Measurements from ENCODE around the gene VAV3. TPM values are rescaled to one million over a fixed set of nuclear protein-coding genes. Genes with fewer than 3 reads are reported as not detected.

Gene VAV3
- total and polyA plus RNA-seq, 9 of the 15 experiments (the other 6 are each of a cell fraction or from before 2014, with no cell fraction given) = not detected

GRCh38 chr1:107795994-107796393, 169.0 kb downstream of the VAV3 start (continued):
- TF ChIP-seq HES1 (IDR thresholded peaks at IDR 0.05; ENCODE audit: low read depth) = no peak
- no peak for TF ChIP-seq HDAC8 (tag; IDR thresholded peaks at IDR 0.05)
- no peak for TF ChIP-seq DDX20 (tag; IDR thresholded peaks at IDR 0.05; ENCODE audit: low read depth)
- no peak for TF ChIP-seq THAP12 (CRISPR knock-in tag; IDR thresholded peaks at IDR 0.05)
- no peak for TF ChIP-seq NFIX (CRISPR knock-in tag; IDR thresholded peaks at IDR 0.05; ENCODE audit: low read depth)
- no peak for TF ChIP-seq ZNF589 (CRISPR knock-in tag; IDR thresholded peaks at IDR 0.05; ENCODE audit: low read depth)

- in situ Hi-C loops (cut with MboI) = loop anchor here (25.0 kb wide), 1 partner anchor 842 kb away; no protein-coding TSS in a partner anchor
- no peak for DNase-seq (ENCODE audit: extremely low read depth in 1 of 4, low spot score in 3 of 4)
- no peaks in the 10 kb centered on the region for H3K27me3 ChIP-seq (ENCODE audit: control insufficient read depth in 2 of 2, insufficient read depth in 2 of 2, low read length in 2 of 2)
- no peaks in the 10 kb centered on the region for H3K79me2 ChIP-seq (ENCODE audit: control insufficient read depth, insufficient read depth, low read length)
- CTCF ChIA-PET (ENCODE audit: low intra/inter-chr PET ratio) = no interaction called here
- FAIRE-seq = no peak
- no peaks in the 10 kb centered on the region for H3K9me3 ChIP-seq (replicated peaks; ENCODE audit: control insufficient read depth, insufficient read depth, low read depth, low read length)
- ATAC-seq = no peak
- no TSS peak for BruUV-seq (replicated peaks)
- WGBS (ENCODE audit: insufficient coverage, low coverage, missing lambda C conversion rate) = 0% methylated on average over 1 of the region's 1 CpG
- H3K27ac ChIP-seq (ENCODE audit: extremely low read depth, low read depth, low read length) = no peak overlapping the region
- no peak overlapping the region for H3K9ac ChIP-seq (ENCODE audit: insufficient read depth in 1 of 2, low read depth in 2 of 2, low read length in 2 of 2)
- POLR2A ChIA-PET = no interaction called here
- no peaks in the 10 kb centered on the region for H3K4me1 ChIP-seq (replicated peaks in 1 of 2; ENCODE audit: control insufficient read depth in 2 of 2, insufficient read depth in 2 of 2, low read length in 2 of 2)
- no peak overlapping the region for H3K4me2 ChIP-seq (ENCODE audit: insufficient read depth, low read length)
- H3K4me3 ChIP-seq = no peak overlapping the region
- H2AFZ ChIP-seq (ENCODE audit: low read depth, low read length) = no peak overlapping the region
- H3K36me3 ChIP-seq (ENCODE audit: control insufficient read depth, insufficient read depth, low read length) = no peaks in the 10 kb centered on the region
- H4K20me1 ChIP-seq (replicated peaks; ENCODE audit: control insufficient read depth, insufficient read depth, low read length) = no peaks in the 10 kb centered on the region; the same call in 1 of the 2 replicates
- no peaks in the 10 kb centered on the region for H3K9me1 ChIP-seq (ENCODE audit: control insufficient read depth, insufficient read depth, low read length)
- intact Hi-C loops (cut with micrococcal nuclease) = no loop called here
- TF ChIP-seq RCOR1 (IDR thresholded peaks at IDR 0.05; ENCODE audit: borderline replicate concordance in 1 of 2, low read depth in 2 of 2, low read length in 2 of 2) (no peak), HNRNPL (IDR thresholded peaks at IDR 0.05; ENCODE audit: low read depth, low read length) (no peak), NCOA2 (IDR thresholded peaks at IDR 0.05; ENCODE audit: partially characterized antibody in 2 of 2) (no peak), GABPB2 (CRISPR knock-in tag; conservative IDR thresholded peaks at IDR 0.05) (no peak), ZSCAN32 (CRISPR knock-in tag; IDR thresholded peaks at IDR 0.05) (no peak), NFRKB (IDR thresholded peaks at IDR 0.05; ENCODE audit: low read depth) (no peak), ZNF639 (CRISPR knock-in tag; conservative IDR thresholded peaks at IDR 0.05 in 1 of 2, IDR thresholded peaks at IDR 0.05 in 1 of 2) (no peak), ZNF583 (CRISPR knock-in tag; IDR thresholded peaks at IDR 0.05) (no peak), GATAD2A (IDR thresholded peaks at IDR 0.05) (no peak), THRAP3 (IDR thresholded peaks at IDR 0.05; ENCODE audit: borderline replicate concordance) (no peak), HDAC8 (tag; IDR thresholded peaks at IDR 0.05) (no peak), HSF4 (CRISPR knock-in tag; IDR thresholded peaks at IDR 0.05; ENCODE audit: borderline replicate concordance) (no peak), ZNF717 (CRISPR knock-in tag; IDR thresholded peaks at IDR 0.05) (no peak), ZNF347 (CRISPR knock-in tag; IDR thresholded peaks at IDR 0.05; ENCODE audit: low read depth) (no peak), TARDBP (IDR thresholded peaks at IDR 0.05) (no peak)
Measured at GRCh38 chr1:107795441-107795840, 169.5 kb downstream of the VAV3 start.
